SK-N-MC (cell line): ENCODE measurements around the gene UBE2Q1.

Source experiments
- EZH2 ChIP-seq: fragments of 200-600 bp; sonication (generic); IDR thresholded peaks from one replicate; pipeline ENCODE4 v1.6.1; 2017; ENCODE audit warnings: antibody characterized with exemption
- FOXP2 ChIP-seq: optimal IDR thresholded peaks from 2 replicates; pipeline ENCODE3; 2011; ENCODE audit warnings: mild to moderate bottlenecking, moderate library complexity; ENCODE audit not compliant: insufficient read depth; ENCODE audit errors: extremely low read length, control extremely low read depth
- POLR2AphosphoS5 ChIP-seq: IDR thresholded peaks from 2 replicates; pipeline ENCODE4 v1.6.1; 2012; ENCODE audit warnings: mild to moderate bottlenecking, low read depth, low read length, borderline replicate concordance

DNA sequence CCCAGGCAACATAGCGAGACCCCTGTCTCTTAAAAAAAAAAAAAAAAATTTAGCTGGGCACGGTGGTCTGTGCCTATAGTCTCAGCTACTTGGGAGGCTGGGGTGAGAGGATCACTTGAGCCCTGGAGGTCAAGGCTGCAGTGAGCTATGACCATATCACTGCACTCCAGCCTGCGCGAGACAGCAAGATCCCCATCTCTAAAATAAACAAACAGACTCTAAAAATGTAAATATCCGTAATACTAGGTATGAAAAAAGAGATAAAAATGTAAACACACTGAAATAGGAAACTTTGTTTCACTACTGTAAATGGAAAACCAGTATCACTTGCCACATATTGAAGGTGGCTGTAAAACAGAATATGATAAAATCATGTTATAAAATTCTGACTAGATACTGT lies 32.3 kb upstream of the UBE2Q1 start:
- TF ChIP-seq EZH2, result no peak
- no peak for TF ChIP-seq POLR2AphosphoS5
- no peak for TF ChIP-seq FOXP2
